KMS-11 (cell line): ENCODE data around the gene SRP54.
A peak's percentile ranks its signal among the peaks of the same experiment; 100 is the strongest.

Experiments
- H2AFZ ChIP-seq: fragments of 200-600 bp; sonication (generic); 2 replicates; pipeline ENCODE4 v1.6.1; 2016; ENCODE audit warnings: antibody characterized with exemption, mixed run types, low read depth
- H3K27ac ChIP-seq: fragments of 200-600 bp; sonication (generic); 2 replicates; pipeline ENCODE4 v1.6.1; 2016; ENCODE audit warnings: mild to moderate bottlenecking, mixed run types
- H3K27me3 ChIP-seq: fragments of 200-600 bp; sonication (generic); 2 replicates; pipeline ENCODE4 v1.6.1; 2017; ENCODE audit warnings: mild to moderate bottlenecking, low read depth, mixed run types, moderate library complexity; ENCODE audit not compliant: insufficient read depth
- H3K36me3 ChIP-seq: fragments of 200-600 bp; sonication (generic); 2 replicates; pipeline ENCODE4 v1.6.1; 2017; ENCODE audit warnings: mild to moderate bottlenecking, mixed run types; ENCODE audit not compliant: insufficient read depth
- H3K4me1 ChIP-seq: fragments of 200-600 bp; sonication (generic); 2 replicates; pipeline ENCODE4 v1.6.1; 2016; ENCODE audit warnings: mild to moderate bottlenecking, low read depth, mixed run types; ENCODE audit not compliant: poor library complexity, severe bottlenecking
- H3K4me2 ChIP-seq: fragments of 200-600 bp; sonication (generic); 2 replicates; pipeline ENCODE4 v1.7.0; 2016; ENCODE audit warnings: mild to moderate bottlenecking, mixed run types
- H3K4me3 ChIP-seq: fragments of 200-600 bp; sonication (generic); IDR thresholded peaks from 2 replicates; pipeline ENCODE4 v1.6.1; 2017; ENCODE audit warnings: low read depth, low read length, mixed read lengths; ENCODE audit not compliant: insufficient read depth
- H3K79me2 ChIP-seq: fragments of 200-600 bp; sonication (generic); 2 replicates; pipeline ENCODE4 v1.6.1; 2016; ENCODE audit warnings: low read depth, mixed run types; ENCODE audit not compliant: insufficient read depth
- H3K9ac ChIP-seq: fragments of 200-600 bp; sonication (generic); 2 replicates; pipeline ENCODE4 v1.6.1; 2016; ENCODE audit warnings: mild to moderate bottlenecking, mixed run types
- H4K20me1 ChIP-seq: fragments of 200-600 bp; sonication (generic); 2 replicates; pipeline ENCODE4 v1.6.1; 2016; ENCODE audit warnings: mild to moderate bottlenecking, mixed run types; ENCODE audit not compliant: insufficient read depth
- TF ChIP-seq, protein P1 (sequence below): fragments of 200-600 bp; sonication (generic); conservative IDR thresholded peaks from 2 replicates; pipeline ENCODE4 v1.6.1; 2017; ENCODE audit warnings: low read depth, mild to moderate bottlenecking, antibody characterized with exemption, low read length, moderate library complexity, mixed read lengths

Gene SRP54

DNA sequence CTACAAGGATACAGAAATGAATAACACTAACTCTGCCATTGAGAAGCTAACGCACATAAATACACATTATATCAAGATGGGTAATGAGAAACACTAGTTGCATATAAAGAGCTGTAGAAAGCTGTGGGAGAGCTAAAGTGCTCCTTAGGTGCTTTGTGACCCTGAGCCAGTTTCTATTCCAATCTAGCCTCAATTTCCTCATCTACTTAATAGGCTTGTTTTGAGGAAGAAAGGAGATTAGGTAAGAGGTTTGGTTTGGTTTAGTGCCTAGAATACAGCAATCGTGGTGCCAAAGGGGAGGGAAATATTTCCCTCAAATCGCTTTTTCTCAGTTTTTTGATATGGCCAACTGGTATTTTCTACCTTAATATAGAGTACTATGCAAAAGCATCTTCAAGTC lies 994 bp downstream of the SRP54 start:
- H3K27ac ChIP-seq = no peak overlapping the region
- no peaks in the 10 kb centered on the region for H3K27me3 ChIP-seq
- peaks cover 28% of the 10 kb centered on the region for H3K4me1 ChIP-seq
- H4K20me1 ChIP-seq = no peaks in the 10 kb centered on the region
- peaks cover 52% of the 10 kb centered on the region for H3K79me2 ChIP-seq
- no peak overlapping the region for H3K4me3 ChIP-seq
- no peaks in the 10 kb centered on the region for H3K36me3 ChIP-seq
- TF ChIP-seq, protein P1, sequence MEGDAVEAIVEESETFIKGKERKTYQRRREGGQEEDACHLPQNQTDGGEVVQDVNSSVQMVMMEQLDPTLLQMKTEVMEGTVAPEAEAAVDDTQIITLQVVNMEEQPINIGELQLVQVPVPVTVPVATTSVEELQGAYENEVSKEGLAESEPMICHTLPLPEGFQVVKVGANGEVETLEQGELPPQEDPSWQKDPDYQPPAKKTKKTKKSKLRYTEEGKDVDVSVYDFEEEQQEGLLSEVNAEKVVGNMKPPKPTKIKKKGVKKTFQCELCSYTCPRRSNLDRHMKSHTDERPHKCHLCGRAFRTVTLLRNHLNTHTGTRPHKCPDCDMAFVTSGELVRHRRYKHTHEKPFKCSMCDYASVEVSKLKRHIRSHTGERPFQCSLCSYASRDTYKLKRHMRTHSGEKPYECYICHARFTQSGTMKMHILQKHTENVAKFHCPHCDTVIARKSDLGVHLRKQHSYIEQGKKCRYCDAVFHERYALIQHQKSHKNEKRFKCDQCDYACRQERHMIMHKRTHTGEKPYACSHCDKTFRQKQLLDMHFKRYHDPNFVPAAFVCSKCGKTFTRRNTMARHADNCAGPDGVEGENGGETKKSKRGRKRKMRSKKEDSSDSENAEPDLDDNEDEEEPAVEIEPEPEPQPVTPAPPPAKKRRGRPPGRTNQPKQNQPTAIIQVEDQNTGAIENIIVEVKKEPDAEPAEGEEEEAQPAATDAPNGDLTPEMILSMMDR = no peak
- peak overlapping the region; percentile 91; the same call in 1 of the 2 replicates for H2AFZ ChIP-seq
- H3K4me2 ChIP-seq = peak overlapping the region; percentile 92
- peak overlapping the region; percentile 84; the same call in 1 of the 2 replicates for H3K9ac ChIP-seq

DNA sequence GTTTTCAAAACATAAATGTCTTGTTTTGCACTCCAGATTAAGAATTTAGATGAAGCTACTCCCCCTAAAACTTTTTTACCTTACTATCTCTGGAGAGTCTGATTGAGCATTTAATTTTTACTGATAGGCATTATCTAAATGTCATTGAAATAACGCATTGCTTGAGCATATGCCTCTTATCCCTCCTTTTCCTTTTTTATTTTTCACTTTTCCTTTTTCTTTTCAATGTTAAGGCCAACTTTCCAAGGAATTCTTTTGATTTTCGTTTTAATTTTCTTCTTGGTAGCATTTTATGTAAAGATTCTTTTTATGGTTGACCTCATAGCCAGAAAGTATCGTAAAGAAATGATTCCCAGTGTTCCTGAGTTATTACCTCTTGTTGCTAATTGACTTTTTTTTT lies 2.9 kb downstream of the SRP54 start:
- Histone ChIP-seq H3K9ac (no peak overlapping the region), H3K4me1 (peaks cover 21% of the 10 kb centered on the region), H4K20me1 (no peaks in the 10 kb centered on the region), H2AFZ (no peak overlapping the region), H3K4me3 (no peak overlapping the region), H3K27me3 (no peaks in the 10 kb centered on the region), H3K4me2 (peak overlapping the region; percentile 4; the same call in 1 of the 2 replicates), H3K79me2 (peaks cover 59% of the 10 kb centered on the region), H3K36me3 (no peaks in the 10 kb centered on the region), H3K27ac (no peak overlapping the region)
- TF ChIP-seq, protein P1 = no peak

DNA sequence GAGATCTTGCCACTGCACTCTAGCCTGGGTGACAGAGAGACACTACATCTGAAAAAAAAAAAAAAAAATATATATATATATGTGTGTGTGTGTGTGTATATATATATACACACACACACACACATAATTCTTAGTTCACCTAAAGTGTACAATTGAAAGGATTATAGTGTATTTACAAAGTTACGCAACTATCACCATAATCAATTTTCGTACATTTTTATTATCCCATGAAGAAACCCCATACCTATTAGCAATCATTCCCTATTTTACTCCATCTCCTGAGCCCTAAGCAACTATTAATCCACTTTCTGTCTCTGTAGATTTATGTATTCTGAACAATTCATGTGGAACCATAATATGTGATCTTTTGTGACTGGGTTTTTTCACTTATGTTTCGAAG lies 4.4 kb downstream of the SRP54 start:
- no peaks in the 10 kb centered on the region for H4K20me1 ChIP-seq
- H3K4me2 ChIP-seq = no peak overlapping the region
- no peak overlapping the region for H2AFZ ChIP-seq
- H3K4me1 ChIP-seq = peaks cover 21% of the 10 kb centered on the region
- peaks cover 62% of the 10 kb centered on the region for H3K79me2 ChIP-seq
- H3K36me3 ChIP-seq = no peaks in the 10 kb centered on the region
- no peak overlapping the region for H3K27ac ChIP-seq
- TF ChIP-seq, protein P1 = no peak
- H3K9ac ChIP-seq = no peak overlapping the region
- H3K4me3 ChIP-seq = no peak overlapping the region
- no peaks in the 10 kb centered on the region for H3K27me3 ChIP-seq

DNA sequence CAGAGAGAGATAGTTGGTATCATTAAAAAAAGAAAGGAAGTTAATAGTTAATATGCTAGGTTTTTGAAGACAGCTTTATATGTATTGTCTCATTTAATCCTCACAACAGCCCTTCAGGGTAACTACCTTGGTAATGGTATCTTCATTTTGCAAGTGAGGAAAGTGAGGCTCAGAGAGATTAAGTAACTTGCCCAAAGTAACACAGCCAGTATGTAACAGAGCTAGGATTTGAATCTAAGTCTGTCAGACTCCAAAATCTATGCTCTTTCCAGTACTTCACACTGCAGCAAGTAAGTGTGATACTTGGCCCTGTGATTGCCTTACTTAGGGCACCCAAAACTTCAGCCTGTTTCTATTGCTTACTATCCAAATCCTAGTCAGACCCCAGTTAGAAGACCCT lies 7.0 kb downstream of the SRP54 start:
- no peak overlapping the region for H3K27ac ChIP-seq
- no peak overlapping the region for H2AFZ ChIP-seq
- H3K9ac ChIP-seq = no peak overlapping the region
- no peaks in the 10 kb centered on the region for H3K27me3 ChIP-seq
- H3K4me1 ChIP-seq = peaks cover 19% of the 10 kb centered on the region
- no peaks in the 10 kb centered on the region for H3K36me3 ChIP-seq
- no peak overlapping the region for H3K4me2 ChIP-seq
- no peak overlapping the region for H3K4me3 ChIP-seq
- no peaks in the 10 kb centered on the region for H4K20me1 ChIP-seq
- TF ChIP-seq, protein P1 = no peak
- peaks cover 47% of the 10 kb centered on the region; the same call in 1 of the 2 replicates for H3K79me2 ChIP-seq
